Stimulated activated CD8-positive, alpha-beta memory T cell treated with anti-CD3 and anti-CD28 coated beads, Interleukin-4, amount 100 ng/mL, for 4 hours (primary cell): ENCODE data around the gene CDHR1.

ENCODE experiments used
- DNase-seq, 2 donors: peaks; one replicate each; pipeline ENCODE4 v3.0.0-alpha.2; 2020; ENCODE audit warnings: low read depth in 2 of 2, low spot score in 1 of 2

Gene CDHR1

DNA sequence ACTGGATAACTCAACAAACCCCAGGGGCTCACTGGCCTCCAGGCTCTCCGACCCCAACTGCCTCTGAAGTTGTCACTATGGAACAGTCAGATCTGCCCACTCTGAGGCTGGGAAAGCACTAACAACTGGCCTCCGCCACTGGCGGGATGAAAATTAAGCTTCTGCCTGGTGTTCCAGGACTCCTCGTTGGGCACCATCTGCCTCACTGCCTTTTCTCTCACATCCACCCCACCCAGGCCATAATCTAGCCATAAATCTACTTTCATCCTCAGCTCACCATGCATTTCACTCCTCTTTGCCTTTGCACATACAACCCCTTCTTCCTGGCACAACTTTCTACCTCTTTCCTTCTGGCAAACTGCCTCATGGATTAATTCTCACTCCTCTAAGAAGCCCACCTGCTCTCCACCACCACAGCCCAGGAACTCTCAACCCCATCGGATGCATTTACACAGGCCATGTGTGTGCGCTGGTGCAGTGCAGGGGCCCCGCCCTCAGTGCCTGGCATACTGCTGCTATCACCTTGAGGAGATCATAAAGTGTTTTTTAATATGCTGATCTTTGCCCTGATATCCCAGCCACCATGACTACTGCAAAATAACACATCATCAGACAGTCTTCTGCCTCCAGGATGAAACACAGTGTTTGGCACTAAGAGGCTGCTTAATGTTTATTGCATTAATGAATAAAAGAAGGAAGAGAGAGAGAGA, 4.0 kb downstream of the CDHR1 start:
- no peak for DNase-seq

GRCh38 chr10:84200537-84201243, 6.4 kb downstream of the CDHR1 start:
- DNase-seq = no peak

DNA sequence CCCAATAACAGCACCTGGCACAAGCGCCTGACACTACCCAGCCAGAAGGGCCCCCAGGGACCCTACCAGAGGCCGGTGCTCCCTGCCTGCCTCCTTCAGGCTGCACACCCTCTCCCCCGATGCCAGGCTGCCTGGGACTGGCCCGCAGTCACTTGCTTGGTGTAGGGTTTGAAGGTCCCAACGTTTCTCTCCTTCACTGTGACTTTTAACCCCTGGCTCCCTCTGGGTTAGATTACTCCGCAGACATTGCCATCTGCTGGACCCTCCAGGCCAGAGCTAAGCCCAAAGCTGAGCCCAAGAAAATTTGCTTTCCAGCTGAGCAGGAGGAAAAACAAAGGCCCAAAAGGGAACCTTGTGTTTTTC, 6.9 kb downstream of the CDHR1 start:
- no peak for DNase-seq

DNA sequence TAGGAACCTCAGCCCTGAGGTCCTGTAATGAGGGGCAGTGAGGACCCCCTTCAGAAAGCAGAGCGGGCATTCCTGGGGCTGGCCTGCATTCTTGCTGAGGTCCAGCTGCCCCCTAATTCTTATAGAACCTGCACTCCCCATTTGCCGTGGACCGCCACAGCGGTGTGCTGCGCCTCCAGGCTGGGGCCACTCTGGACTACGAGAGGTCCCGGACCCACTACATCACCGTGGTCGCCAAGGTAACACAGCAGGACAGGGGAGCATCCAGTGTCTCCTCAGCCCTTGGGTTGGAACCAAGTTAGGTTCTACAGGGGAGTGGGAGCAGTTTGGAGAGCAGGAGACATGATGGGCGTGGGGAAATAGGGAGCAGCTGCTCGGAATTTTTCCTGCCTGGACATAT, 7.3 kb downstream of the CDHR1 start:
- DNase-seq = no peak

- DNase-seq = no peak
Measured at GRCh38 chr10:84202349-84202748, 8.0 kb downstream of the CDHR1 start.

- DNase-seq = no peak
Measured at GRCh38 chr10:84204122-84204521, 9.8 kb downstream of the CDHR1 start.

DNA sequence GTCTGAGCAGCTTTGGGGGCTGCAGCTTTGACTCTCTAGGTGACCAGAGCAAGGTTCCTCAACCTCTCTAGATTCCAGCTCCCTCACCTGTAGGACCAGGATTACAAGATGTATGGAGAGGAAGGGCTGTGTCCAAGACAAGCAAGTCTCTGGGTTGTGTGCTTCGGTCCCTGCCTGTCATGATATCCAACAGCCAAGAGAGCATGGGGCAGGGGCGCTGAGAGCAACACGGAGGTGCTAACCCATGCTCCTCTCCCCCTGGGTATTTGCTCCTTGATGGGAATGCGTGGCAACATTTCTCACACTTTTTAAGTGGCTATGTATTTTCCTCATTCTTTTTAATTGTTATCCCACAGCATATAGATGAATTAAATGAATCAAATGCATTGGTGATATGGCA, 10.3 kb downstream of the CDHR1 start:
- DNase-seq = no peak

- peak; percentile 30 to 32 for DNase-seq
Measured at GRCh38 chr10:84205049-84205852, 10.9 kb downstream of the CDHR1 start.

DNA sequence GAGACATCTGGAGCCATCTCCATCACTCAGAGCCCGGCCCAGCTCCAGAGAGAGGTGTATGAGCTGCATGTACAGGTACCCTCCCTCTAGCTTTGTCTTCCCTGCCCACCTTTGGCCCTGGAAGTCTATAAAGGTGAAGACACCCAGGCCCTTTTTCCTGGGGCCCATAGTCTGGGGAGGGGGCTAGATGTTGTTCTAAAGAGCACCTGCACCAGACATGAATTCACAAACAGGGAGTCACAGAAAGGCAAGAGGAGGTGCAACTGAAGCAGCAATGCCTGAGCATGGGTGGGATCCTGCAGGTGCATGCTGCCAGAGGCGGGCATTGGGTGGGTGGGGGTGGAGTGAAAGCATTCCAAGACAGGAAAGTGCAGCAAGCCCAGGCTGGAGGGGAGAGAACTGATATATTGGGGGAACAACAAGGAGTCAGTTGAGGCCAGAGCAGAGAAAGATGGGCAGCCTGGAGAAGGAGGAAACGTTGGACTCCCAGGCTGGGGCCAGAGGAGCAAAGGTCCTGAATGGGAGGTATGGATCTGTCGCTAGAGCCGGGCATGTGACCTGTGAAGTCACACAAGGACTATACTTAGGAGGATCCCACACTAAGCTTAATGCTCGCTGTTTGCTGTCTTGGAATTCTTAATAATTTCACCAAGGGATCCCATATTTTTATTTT, 11.7 kb downstream of the CDHR1 start:
- no peak for DNase-seq

DNA sequence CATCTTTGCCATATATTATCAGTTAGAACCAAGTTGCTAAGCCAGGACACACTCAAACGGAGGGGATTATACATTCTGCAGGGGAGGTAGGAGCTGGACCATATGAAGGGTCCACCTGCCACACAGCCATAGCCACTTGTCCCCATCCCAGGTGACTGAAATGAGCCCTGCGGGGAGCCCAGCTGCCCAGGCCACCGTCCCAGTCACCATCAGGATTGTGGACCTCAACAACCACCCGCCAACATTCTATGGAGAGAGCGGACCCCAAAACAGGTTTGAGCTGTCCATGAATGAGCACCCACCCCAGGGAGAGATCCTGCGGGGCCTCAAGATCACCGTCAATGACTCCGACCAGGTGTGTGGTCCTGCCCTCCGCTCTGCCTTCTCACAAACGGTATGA, 13.7 kb downstream of the CDHR1 start:
- no peak for DNase-seq

DNA sequence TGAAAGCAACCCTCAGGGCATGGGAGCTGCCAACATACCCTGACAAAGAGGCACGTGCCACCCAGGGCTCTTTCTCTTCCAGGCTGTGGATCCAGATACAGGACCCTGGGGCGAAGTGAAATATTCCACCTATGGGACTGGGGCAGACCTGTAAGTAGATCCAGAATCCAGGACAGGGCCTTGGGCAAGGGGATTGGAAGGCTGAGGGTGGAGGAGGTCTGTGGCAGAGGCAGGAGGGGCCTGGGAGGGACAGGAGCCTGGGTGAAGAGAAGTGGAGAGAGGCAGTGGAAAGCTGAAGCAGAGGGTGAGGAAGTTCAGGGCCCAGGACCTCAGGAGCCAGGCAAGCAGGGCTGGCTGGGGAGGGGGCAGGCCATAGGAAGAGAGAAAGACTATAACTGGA, 17.2 kb downstream of the CDHR1 start:
- no peak for DNase-seq

DNA sequence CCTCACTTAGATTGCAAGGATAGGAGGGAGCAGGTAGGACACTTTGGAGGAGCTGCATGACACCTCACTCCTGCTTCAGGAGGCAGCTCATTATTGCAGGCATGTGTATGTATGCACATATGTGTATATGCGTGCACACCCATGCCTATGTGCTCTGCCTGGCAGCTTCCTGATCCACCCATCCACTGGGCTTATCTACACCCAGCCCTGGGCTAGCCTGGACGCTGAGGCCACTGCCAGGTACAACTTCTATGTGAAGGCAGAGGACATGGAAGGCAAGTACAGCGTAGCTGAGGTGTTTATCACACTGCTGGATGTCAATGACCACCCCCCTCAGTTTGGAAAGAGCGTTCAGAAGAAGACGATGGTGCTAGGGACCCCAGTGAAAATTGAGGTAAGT, 17.7 kb downstream of the CDHR1 start:
- DNase-seq = no peak

DNA sequence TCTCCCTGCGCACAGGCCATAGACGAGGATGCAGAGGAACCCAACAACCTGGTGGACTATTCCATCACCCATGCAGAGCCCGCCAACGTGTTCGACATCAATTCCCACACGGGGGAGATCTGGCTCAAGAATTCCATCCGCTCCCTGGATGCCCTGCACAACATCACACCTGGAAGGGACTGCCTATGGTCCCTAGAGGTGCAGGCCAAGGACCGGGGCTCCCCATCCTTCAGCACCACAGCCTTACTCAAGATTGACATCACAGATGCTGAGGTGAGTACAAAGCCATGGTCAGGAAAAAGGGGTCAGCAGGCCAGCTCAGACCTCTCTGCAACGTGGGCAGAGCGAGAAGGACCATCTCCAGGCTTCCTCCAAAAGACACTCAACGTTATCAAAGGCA, 18.7 kb downstream of the CDHR1 start:
- DNase-seq = no peak

GRCh38 chr10:84214046-84214572, 19.8 kb downstream of the CDHR1 start:
- DNase-seq = no peak

DNA sequence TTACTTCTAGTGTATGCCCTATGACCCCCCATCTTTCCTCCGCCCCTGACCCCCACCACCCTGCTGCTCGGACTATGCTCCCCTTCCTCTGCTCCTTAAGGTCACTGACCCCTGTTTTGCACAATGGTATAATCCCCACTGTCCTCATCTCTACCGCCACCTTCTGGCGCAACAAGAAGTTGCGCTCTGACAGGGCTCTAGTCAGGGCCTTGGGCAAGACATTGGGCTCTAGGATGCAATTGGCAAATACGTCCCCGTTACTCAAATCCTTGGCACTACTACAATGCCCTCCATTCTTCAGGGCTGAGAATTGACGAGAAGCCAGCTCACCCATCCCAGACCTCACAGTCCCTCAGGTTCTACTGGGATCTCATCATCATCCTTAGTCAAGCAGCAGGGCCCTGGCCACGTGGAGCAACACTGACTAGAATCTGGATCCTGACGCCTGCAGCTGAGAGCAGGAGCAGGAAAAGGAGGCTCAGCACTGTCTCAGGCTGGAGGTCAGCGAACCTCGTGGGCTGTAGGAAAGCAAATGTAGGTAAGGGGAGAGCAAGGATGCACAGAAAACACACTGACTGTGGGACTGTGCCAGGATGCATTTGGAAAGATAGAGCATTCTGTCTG, 20.4 kb downstream of the CDHR1 start:
- DNase-seq = no peak

DNA sequence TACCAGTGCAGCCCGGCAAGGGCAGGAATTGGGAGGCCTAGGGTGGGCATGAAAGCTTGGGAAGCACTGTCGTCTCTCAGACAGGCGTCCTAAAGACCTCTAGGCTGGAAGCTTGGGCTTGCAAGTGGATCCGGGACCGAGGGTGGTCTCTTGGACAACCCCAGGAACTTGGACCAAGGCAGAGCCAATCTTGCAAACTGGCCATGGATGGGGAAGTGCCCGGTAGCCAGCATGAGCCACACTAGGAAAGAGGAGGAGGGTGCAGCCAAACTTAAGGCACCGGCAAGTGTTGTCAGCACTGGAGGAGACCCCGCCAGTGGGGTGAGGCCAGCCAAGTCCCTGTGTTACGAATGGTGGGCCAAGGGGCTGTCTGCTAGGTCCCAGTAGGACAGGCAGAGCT, 22.5 kb downstream of the CDHR1 start:
- DNase-seq = no peak

DNA sequence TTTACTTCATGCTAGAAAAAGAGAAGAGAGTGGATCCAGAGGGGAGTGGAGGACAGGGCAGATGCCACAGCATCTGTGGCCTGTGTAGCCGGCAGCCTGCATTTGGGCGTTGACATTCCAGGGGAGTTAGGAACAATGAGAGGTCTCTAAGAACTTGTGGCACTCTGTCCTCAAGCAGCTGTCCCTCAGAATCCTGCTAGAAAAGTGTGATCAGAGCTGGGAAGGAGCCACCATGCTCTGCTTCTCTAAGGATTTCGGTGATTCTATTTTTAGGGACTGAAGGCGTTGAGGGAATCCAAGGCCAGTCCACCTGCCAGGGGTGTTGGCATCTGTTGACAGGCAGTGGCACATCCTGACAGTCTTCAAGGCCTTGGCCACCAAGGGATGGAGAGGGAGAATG, 23.4 kb downstream of the CDHR1 start:
- DNase-seq = no peak

DNA sequence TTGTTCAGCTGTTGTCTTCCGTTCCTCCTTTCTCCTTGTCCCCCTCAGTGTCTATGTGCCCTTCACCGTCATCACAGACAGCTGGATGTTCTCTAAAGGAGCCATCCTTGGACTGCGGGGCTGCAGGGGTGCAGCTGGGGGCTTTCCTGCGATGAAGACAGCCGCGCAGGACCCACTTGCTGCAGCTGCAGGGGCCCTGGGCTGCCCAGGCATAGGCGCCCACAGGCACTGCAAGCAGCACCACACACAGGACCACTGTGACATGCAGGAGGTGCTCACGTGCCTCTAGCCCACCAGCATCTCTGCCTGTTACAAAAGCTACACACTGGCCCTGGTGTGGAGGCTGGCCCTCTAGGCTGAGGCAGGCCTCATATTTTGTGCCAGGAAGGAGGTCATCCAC, 27.6 kb downstream of the CDHR1 start:
- DNase-seq = no peak

- no peak for DNase-seq
Measured at GRCh38 chr10:84224411-84225028, 30.2 kb downstream of the CDHR1 start.

- DNase-seq = no peak
Measured at GRCh38 chr10:84225427-84226173, 31.3 kb downstream of the CDHR1 start, which contains the start of gene LRIT2. LRIT2 (minus strand) TSS chr10:84225544; CDS start chr10:84225520, 24 bp downstream.
